Bronchial epithelial cell (primary cell): ENCODE results near the gene DRD3. TPM values are rescaled to one million over a fixed set of nuclear protein-coding genes. Genes with fewer than 3 reads are reported as not detected.

Source experiments
- DNase-seq: peaks from one replicate; pipeline ENCODE4 v3.0.0-alpha.2; 2010; ENCODE audit warnings: low read depth
- FAIRE-seq: peaks from 2 replicates; lab custom pipeline; 2011; peaks lifted over from hg19 to GRCh38; lab: Jason Lieb, UNC
- H3K27me3 ChIP-seq: 2 replicates; pipeline ENCODE4 v1.5.1; 2011; ENCODE audit warnings: low read length; ENCODE audit not compliant: control insufficient read depth, insufficient read depth
- H3K36me3 ChIP-seq: 2 replicates; pipeline ENCODE4 v1.5.1; 2011; ENCODE audit warnings: low read length; ENCODE audit not compliant: control insufficient read depth, insufficient read depth
- H3K4me3 ChIP-seq: 2 replicates; pipeline ENCODE4 v1.5.1; 2011; ENCODE audit warnings: mild to moderate bottlenecking, low read depth, low read length, control low read depth
- total RNA-seq: library from RNA; depleted of rRNA; stranded (reverse); fragments of >200 nt; gene quantifications from 2 replicates; pipeline ENCODE4 v1.2.1, GENCODE V29; 2014
- TF ChIP-seq, protein P1 (sequence below): IDR thresholded peaks from 2 replicates; pipeline ENCODE4 v1.5.1; 2011; ENCODE audit warnings: mild to moderate bottlenecking, moderate library complexity, low read length, control low read depth, inconsistent platforms; ENCODE audit not compliant: insufficient read depth, severe bottlenecking

DRD3 gene
- total RNA-seq, 1 donor from 2014 or later, result not detected

DNA sequence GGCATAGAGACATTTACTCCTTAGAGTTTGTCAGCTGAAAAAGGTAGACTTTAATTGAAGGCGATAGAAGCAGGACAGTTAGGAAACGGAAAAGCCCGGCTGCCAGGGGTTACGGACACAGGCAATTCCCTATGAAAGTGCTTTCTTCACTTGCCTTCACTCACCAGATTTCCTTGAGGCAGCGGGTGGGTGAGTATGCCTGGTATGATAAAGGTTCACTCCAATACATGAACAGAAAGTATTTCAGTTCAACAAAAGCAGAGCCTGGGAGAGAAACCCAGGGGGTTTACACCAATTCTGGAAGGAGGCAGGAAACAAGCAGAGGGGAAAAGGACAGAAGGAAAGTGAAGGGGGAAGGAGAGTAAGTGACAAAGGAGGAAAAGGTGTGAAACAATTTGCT, 68.4 kb downstream of the DRD3 start:
- TF ChIP-seq, protein P1, sequence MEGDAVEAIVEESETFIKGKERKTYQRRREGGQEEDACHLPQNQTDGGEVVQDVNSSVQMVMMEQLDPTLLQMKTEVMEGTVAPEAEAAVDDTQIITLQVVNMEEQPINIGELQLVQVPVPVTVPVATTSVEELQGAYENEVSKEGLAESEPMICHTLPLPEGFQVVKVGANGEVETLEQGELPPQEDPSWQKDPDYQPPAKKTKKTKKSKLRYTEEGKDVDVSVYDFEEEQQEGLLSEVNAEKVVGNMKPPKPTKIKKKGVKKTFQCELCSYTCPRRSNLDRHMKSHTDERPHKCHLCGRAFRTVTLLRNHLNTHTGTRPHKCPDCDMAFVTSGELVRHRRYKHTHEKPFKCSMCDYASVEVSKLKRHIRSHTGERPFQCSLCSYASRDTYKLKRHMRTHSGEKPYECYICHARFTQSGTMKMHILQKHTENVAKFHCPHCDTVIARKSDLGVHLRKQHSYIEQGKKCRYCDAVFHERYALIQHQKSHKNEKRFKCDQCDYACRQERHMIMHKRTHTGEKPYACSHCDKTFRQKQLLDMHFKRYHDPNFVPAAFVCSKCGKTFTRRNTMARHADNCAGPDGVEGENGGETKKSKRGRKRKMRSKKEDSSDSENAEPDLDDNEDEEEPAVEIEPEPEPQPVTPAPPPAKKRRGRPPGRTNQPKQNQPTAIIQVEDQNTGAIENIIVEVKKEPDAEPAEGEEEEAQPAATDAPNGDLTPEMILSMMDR, result no peak
- H3K27me3 ChIP-seq, result no peaks in the 10 kb centered on the region
- no peak for FAIRE-seq
- no peaks in the 10 kb centered on the region for H3K36me3 ChIP-seq
- DNase-seq, result no peak
- no peak overlapping the region for H3K4me3 ChIP-seq

DNA sequence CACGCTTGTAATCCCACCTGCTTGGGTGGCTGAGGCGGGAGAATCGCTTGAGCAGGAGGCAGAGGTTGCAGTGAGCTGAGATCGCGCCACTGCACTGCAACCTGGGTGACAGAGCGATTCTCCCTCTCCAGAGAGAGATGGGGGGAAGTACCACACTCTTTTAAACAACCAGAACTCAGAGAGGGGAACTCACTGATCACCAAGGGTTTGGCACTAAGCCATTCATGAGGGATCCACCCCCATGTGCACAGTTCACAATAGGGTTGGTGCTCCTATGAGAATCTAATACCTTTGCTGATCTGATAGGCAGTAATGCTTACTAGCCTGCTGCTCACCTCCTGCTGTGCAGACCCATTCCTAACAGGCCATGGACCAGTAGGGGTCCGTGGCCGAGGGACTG, 70.7 kb downstream of the DRD3 start:
- Histone ChIP-seq H3K36me3 (no peaks in the 10 kb centered on the region), H3K27me3 (no peaks in the 10 kb centered on the region), H3K4me3 (no peak overlapping the region)
- TF ChIP-seq, protein P1, result no peak
- no peak for DNase-seq
- FAIRE-seq, result no peak

- peaks cover 1% of the 10 kb centered on the region for H3K27me3 ChIP-seq
- no peak overlapping the region for H3K4me3 ChIP-seq
- TF ChIP-seq, protein P1, result no peak
- no peak for FAIRE-seq
- peak; percentile 62 for DNase-seq
- H3K36me3 ChIP-seq, result no peaks in the 10 kb centered on the region
These were observed 74.4 kb downstream of the DRD3 start for GRCh38 chr3:114104414-114104813.

DNA sequence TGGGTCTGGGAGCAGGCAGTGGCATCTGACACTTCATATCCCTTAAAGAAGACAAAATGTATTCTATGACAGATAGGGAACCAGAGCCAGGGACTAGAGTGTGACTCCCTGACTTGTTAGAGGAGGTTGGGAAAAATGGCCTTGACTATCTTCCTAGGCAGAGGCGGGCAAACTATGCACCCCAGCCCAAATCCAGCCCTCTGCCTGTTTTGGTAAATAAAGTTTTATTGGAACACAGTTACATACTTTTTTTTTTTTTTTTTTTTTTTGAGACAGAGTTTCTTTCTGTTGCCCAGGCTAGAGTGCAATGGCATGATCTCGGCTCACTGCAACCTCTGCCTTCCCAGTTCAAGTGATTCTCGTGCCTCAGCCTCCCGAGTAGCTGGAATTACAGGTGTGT, 75.0 kb downstream of the DRD3 start:
- TF ChIP-seq, protein P1, result no peak
- Histone ChIP-seq H3K36me3 (no peaks in the 10 kb centered on the region), H3K4me3 (no peak overlapping the region), H3K27me3 (peaks cover 1% of the 10 kb centered on the region)
- no peak for DNase-seq
- FAIRE-seq, result no peak

DNA sequence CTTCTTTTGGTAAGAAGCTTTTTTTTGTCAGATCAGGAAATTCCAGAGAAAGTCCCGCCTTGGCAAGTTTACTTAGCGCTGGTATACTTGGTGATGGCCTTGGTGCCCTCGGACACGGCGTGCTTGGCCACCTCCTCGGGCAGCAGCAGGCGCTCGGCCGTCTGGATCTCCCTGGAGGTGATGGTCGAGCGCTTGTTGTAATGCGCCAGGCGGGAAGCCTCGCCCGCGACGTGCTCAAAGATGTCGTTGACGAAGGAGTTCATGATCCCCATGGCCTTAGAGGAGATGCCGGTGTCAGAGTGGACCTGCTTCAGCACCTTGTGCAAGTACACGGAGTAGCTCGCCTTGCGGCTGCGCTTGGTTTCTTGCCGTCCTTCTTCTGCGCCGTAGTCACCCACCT, 75.7 kb downstream of the DRD3 start:
- Histone ChIP-seq H3K4me3 (no peak overlapping the region), H3K36me3 (no peaks in the 10 kb centered on the region), H3K27me3 (peaks cover 1% of the 10 kb centered on the region)
- DNase-seq (no peak), FAIRE-seq (no peak)
- TF ChIP-seq, protein P1, result no peak

DNA sequence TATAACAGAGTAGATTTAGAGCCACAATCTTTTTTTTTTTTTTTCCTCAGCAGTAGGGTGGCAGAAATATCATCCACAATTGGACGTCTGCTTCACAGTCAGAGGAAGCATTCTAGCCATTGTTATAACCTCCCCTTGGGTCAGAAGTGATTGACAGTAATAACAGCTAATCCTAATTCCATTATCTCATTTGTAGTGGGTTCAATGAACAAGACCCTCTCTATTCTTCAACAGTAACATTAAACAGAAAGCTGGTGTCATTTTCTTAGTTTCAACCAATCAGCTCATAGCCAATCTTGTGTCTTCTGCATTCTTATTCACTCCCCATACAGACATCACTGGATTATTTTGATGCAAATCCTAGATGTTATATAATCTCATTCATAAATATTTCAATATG, 77.8 kb downstream of the DRD3 start:
- DNase-seq (no peak), FAIRE-seq (no peak)
- TF ChIP-seq, protein P1, result no peak
- Histone ChIP-seq H3K4me3 (no peak overlapping the region), H3K36me3 (no peaks in the 10 kb centered on the region), H3K27me3 (peaks cover 1% of the 10 kb centered on the region)
